GM12864 (cell line): ENCODE results near the gene CFAP99.

ENCODE experiments used
- DNase-seq: peaks from one replicate; pipeline ENCODE4 v3.0.0-alpha.2; 2011; ENCODE audit warnings: low read depth
- H3K4me3 ChIP-seq: 2 replicates; pipeline ENCODE4 v1.5.1; 2011; ENCODE audit warnings: mild to moderate bottlenecking, low read depth, low read length, control low read depth
- TF ChIP-seq, protein P1 (sequence below): IDR thresholded peaks from 2 replicates; pipeline ENCODE4 v1.5.1; 2011; ENCODE audit warnings: low read depth, mild to moderate bottlenecking, moderate library complexity, low read length, control low read depth, inconsistent platforms; ENCODE audit errors: missing control alignments

Gene CFAP99

DNA sequence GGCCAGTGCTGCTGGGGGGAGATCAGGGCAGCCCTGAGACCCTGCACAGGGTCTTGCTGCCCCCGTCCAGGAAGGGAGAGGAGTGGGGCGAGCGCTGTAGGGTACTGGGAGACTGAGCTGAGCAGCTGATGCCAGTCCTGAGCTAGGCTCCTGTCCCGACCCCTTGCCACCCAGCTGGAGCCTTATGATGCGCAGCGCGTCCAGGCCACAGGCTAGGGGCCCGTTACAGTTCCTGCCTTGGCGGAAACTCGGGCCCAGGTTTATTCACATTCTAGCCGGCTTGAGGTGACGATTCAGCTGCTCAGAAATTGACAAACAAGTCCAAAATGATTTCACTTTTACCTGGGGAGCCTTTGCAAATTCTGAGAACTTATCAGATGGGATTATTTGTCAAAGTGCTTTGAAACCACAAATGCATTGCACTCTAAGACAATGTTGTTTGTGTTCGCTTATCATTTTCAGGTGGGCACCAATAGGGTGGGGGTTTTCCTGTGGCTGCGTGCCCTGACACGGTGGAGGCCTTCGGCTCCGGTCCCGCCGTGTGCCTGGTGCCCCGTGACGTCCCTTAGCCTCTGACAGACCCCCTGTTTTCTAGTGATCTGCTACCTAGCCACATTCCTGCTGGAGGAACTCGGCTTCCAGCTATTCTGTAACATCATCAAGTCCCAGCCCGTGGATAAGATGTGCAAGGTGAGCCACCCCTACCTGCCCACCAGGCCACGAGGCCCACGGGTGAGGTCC lies 18.9 kb downstream of the CFAP99 start:
- TF ChIP-seq, protein P1, sequence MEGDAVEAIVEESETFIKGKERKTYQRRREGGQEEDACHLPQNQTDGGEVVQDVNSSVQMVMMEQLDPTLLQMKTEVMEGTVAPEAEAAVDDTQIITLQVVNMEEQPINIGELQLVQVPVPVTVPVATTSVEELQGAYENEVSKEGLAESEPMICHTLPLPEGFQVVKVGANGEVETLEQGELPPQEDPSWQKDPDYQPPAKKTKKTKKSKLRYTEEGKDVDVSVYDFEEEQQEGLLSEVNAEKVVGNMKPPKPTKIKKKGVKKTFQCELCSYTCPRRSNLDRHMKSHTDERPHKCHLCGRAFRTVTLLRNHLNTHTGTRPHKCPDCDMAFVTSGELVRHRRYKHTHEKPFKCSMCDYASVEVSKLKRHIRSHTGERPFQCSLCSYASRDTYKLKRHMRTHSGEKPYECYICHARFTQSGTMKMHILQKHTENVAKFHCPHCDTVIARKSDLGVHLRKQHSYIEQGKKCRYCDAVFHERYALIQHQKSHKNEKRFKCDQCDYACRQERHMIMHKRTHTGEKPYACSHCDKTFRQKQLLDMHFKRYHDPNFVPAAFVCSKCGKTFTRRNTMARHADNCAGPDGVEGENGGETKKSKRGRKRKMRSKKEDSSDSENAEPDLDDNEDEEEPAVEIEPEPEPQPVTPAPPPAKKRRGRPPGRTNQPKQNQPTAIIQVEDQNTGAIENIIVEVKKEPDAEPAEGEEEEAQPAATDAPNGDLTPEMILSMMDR: no peak
- H3K4me3 ChIP-seq: no peak overlapping the region
- DNase-seq: no peak

DNA sequence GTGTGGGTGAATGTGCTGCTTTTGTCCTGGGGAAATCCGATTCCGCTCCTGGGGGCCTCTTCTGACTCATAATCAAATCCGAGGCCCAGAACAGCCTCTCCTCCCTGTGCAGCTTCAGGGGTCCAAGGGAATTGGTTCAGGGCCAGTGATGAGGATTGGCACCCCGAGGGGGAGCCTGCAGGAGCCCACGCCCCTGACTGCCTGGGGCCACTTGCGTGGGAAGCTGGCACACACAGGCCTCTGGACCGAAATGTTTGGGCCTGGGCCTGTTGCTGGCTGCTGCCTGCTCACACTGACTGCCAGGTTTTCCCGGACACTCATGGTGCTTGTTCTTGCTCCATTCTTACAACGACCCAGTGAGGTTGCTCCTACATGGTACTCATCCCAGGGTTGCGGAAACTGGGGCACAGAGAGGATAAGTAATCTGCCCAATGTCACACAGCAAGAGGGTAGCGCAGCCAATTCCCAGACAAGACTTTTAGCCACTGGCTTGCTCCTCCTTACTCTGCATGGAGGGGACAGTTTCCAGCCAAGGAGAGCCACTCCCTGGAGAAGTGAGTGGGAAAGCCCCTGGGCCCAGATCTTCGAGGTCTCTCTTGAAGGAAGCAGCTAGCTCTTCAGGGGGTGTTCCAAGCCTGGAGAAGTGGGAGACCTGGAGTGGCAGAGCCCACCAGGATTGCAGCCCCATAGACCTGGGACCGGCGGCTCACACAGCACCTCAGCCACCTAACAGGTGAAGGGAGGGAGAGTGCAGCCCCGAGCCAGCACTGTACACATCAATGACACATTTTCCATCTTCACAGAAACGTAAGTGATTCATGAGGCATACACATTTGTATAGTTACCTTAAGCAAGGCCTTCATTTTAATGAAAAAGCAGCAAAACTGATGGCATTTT lies 20.3 kb downstream of the CFAP99 start:
- no peak for DNase-seq
- no peak overlapping the region for H3K4me3 ChIP-seq
- TF ChIP-seq, protein P1: no peak

DNA sequence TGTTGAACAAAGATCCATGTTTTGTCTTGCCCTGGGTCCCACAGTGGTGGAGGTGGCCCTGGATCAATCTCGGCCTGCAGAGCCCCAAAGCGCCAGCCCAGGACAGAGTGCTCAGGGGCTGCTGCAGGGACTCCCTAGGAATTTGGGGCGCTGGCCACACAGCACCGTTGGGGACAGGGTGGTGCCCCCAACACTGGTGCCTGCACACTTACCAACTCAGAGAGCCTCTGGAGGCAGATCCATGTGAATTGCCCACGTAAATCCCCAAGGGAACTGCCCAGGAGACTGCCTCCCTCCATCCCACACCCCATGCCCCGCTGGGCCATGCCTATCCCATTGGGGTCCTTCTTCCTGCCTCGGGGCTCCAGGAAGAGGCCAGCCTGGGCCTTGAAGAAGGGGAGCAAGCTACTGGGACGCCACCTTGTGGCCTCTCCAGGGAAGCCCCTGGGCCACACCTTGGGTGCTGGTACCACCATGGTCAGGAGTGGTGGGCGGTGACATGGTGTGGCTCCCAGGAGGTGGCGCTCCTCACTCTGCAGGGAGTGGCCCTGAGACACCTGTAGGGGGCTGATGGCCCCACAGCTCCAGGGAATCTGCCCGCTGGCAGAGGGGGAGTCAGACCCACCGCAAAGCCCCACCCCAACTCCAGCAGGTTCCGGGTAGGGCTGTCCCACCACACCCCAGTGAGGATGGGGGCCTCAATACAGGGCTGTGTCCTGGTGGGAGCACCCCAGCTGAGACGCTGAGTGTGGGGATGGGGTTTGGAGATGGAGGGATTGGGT lies 22.8 kb downstream of the CFAP99 start:
- TF ChIP-seq, protein P1: peak; percentile 98
- peak; percentile 74 for DNase-seq
- H3K4me3 ChIP-seq: no peak overlapping the region

DNA sequence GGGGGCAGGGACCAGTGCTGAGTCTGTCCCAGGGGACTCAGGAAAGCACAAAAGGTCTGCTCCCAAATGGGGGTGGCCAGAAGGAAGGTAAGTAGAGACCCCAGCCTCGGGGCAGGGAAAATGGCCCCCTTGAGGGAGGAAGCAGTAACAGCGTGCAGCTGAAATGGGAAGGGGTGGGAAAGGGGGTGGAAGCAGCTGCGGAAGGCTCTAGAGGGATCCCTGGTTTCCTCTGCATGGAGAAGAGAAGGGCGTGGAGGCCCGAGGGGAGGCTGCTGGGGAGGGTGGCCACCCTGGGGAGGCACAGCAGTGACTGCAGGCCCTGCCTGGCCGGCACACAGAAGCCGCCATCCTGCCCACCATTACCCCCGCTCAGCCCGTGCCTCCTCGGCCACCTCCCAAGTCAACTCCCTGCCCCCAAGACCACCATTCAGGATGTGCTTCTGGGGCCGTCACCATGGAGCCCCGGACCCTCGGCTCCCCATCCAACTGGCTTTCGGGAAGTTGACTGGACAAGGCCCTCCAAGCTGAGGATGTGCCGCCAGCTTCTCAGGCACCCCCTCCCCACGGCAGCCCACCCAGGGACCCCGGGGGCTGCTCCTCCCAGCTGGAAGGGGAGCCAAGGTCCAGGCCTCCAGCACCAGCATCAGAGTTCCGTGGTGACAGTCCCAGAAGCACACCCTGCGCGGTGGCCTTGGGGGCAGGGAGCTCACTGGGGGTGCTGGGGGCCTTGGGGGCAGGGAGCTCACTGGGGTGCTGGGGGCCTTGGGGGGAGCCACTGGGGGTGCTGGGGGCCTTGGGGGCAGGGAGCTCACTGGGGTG lies 23.6 kb downstream of the CFAP99 start:
- TF ChIP-seq, protein P1: no peak
- no peak overlapping the region for H3K4me3 ChIP-seq
- no peak for DNase-seq

DNA sequence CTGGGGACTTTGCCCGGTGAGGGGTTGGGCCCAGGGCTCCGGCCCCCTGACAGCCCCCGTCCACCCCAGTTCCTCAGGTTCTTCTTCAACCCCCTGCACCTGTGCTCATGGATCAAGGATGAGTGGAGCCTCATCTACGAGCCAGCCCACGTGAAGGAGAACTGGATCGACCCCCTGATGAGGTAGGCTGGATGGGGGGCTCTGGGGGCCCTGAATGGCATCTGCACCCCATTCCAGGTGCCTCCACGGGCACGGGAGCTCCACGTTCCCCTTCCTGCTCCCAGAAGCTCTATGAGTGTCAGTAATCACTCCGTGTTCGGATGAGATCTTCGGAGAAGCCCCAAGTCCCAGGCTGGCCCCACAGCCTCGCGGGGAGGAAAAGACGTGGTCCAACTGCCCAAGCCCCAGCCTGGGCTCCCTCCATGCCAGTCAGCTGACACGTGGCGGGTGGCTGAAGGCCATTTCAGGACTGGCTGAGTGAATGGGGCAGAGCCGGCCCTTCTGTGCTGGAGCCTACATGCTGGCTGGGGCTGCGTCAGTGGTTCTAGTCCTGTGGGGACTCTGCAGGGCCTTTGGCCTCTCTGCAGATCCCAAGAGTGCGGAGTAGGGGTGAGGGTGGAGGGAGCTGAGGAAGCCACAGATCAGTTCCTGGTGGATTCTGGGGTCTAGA lies 24.4 kb downstream of the CFAP99 start:
- no peak overlapping the region for H3K4me3 ChIP-seq
- DNase-seq: no peak
- TF ChIP-seq, protein P1: no peak
